C1 segment of cervical spinal cord (tissue), 14 donors: ENCODE results near the gene NSD1.

Source experiments
- DNase-seq, 14 donors: peaks; one replicate each; lab custom pipeline; 2025; lab: John Stamatoyannopoulos, UW

Gene NSD1, protein sequence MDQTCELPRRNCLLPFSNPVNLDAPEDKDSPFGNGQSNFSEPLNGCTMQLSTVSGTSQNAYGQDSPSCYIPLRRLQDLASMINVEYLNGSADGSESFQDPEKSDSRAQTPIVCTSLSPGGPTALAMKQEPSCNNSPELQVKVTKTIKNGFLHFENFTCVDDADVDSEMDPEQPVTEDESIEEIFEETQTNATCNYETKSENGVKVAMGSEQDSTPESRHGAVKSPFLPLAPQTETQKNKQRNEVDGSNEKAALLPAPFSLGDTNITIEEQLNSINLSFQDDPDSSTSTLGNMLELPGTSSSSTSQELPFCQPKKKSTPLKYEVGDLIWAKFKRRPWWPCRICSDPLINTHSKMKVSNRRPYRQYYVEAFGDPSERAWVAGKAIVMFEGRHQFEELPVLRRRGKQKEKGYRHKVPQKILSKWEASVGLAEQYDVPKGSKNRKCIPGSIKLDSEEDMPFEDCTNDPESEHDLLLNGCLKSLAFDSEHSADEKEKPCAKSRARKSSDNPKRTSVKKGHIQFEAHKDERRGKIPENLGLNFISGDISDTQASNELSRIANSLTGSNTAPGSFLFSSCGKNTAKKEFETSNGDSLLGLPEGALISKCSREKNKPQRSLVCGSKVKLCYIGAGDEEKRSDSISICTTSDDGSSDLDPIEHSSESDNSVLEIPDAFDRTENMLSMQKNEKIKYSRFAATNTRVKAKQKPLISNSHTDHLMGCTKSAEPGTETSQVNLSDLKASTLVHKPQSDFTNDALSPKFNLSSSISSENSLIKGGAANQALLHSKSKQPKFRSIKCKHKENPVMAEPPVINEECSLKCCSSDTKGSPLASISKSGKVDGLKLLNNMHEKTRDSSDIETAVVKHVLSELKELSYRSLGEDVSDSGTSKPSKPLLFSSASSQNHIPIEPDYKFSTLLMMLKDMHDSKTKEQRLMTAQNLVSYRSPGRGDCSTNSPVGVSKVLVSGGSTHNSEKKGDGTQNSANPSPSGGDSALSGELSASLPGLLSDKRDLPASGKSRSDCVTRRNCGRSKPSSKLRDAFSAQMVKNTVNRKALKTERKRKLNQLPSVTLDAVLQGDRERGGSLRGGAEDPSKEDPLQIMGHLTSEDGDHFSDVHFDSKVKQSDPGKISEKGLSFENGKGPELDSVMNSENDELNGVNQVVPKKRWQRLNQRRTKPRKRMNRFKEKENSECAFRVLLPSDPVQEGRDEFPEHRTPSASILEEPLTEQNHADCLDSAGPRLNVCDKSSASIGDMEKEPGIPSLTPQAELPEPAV (N-terminal part only)

DNA sequence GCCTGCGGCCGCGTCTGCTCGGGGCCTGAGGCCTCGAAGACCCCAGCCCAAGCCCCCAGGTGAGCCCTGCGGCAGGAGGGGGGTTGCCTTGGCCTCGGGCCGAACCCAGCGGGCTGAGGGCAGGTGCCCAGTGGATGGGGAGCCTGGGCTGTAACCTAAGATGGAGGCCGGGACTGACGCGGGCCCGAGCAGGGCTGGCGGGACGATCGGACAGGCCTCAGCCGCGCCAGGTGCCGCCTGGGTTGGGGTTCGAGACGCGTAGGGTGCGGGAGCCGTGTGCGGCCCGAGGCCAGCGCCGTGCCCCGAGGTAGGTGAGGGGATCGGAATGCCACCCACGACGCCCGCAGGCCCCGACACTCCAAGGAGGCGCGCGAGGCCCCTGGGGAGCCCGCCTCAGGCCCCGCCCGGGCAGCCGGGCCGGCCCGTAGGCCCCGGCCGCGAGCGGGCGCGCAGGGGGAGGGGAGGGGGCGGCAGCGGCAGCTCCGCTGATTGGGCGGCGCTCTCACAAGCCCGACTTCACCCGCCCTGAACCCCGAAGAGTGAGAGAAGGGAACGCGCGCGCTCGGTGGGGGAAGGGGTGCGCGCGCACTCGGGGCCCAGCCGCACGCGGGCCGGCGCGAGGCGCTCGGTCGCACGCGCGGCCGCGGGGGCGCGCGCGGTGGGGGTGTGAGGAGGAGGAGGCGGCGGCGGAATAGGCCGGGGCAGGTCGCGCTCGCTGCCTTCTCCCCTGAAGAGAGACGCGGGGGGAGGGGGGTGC lies at the start of gene NSD1:
Gene NSD1, plus strand, starts transcription at position 678 of the 757 bp plus-strand sequence. CDS start 1,331 bp downstream, outside the sequence.
- peak; percentile 21 to 95 (median 86) for DNase-seq

- no peak for DNase-seq
Measured at GRCh38 chr5:177084175-177084574, 49.4 kb upstream of the NSD1 start.

- no peak for DNase-seq
Measured at GRCh38 chr5:177085985-177086653, 47.5 kb upstream of the NSD1 start.

DNA sequence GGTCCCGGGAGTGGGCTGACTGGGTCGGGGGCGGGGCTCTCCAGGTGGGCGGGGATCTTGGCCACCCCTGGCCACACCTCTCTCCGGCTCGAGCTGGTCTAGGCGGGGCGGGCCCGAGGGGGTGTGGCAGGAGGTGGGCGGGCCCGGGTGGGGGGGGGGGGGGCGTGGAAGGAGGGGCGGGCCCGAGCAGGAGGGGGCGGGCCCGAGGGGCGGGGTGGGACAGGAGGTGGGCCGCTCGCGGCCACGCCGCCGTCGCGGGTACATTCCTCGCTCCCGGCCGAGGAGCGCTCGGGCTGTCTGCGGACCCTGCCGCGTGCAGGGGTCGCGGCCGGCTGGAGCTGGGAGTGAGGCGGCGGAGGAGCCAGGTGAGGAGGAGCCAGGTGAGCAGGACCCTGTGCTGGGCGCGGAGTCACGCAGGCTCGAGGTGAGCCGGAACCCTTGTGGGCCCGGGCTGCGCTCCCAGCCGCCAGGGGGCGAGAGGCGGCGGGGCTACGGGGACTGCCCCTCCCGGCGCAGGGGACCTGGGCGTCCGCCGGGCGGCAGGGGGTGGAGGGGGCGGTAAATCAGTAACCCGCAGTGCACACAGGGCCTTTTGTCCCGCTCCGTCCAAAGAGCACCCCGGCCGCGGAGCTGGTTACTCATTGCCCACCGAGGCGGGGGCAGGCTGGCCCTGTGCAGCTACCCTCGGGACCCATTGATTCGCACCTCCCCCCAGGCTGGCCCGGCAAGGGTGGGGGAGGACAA lies 46.7 kb upstream of the NSD1 start, which contains the start of gene FGFR4:
Gene FGFR4, plus strand, starts transcription at position 262 of the 744 bp plus-strand sequence. CDS start 2,688 bp downstream, outside the sequence.
- peak in 2 of 14 donors; percentile 3 to 50 for DNase-seq

DNA sequence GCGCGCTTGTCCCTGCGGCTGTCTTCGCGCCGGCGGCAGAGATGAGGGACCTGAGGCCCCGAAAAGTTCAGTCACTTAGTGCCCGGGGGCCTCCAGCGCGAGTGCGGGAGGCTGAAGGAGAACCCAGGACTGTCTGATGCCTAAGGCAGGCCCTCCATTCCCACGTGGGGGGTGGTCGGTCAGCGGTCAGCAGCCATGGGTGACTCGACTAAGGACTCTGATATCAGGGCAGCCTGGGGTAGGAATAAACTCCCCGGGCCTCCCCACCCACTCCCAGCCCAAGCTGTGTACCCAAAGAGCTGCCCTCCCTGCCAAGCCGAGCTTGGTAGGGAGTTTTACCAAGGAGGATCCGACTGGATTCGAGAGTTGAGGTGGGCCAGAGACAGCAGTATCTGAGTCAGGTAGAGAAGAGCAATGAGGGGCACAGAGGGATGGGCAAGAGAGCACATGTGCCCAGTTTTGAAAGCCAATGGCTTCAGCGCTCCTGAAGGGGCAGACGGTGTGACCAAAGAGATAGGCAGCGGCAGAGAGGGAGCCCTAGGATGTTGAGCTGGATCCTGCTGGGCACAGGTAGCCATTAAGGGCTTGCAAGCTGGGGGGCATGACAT lies 46.1 kb upstream of the NSD1 start:
- no peak for DNase-seq

DNA sequence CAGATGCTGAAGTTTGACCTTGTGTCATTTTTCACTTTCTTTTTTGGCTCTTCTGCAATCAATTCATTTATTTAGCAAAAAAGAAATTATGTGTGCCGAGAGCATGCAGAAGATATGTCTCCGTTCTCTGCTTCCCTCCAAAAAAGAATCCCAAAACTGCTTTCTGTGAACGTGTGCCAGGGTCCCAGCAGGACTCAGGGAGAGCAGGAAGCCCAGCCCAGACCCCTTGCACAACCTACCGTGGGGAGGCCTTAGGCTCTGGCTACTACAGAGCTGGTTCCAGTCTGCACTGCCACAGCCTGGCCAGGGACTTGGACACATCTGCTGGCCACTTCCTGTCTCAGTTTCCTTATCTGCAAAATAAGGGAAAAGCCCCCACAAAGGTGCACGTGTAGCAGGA lies 44.4 kb upstream of the NSD1 start:
- no peak for DNase-seq

DNA sequence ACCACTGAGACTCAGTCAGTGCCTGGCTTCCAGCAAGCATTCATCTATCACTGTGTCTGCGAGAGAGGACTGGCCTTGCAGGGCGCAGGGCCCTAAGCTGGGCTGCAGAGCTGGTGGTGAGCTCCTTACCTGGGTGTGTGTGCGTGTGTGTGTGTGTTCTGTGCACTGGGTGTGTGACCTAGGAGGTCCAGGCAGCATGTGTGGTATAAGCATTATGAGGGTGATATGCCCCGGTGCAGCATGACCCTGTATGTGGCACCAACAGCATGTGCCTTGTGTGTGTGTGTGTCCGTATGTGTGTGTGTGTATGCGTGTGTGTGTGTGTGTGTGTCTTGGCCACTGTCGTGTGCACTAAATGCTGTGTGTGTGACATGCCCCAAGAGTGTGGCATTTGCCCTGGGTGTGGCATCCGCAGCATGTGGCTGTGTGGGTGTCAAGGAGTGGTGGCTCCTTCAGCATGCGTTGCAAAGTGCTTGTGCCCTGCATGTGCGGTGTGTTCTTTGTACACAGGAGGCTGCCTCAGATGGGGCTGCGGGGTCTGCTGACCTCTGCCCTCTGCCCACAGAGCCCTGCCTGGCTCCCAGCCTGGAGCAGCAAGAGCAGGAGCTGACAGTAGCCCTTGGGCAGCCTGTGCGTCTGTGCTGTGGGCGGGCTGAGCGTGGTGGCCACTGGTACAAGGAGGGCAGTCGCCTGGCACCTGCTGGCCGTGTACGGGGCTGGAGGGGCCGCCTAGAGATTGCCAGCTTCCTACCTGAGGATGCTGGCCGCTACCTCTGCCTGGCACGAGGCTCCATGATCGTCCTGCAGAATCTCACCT lies 43.5 kb upstream of the NSD1 start:
- no peak for DNase-seq

DNA sequence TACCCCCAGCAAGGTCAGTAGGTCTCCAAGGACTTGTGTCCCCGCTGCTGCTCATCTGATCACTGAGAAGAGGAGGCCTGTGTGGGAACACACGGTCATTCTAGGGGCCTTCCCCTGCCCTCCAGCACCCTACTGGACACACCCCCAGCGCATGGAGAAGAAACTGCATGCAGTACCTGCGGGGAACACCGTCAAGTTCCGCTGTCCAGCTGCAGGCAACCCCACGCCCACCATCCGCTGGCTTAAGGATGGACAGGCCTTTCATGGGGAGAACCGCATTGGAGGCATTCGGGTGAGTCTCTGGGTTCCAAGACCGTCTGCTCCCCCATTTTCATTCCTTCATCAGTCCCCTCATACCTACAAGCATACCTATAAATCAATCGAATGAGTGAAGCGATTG lies 42.8 kb upstream of the NSD1 start:
- DNase-seq, result no peak

GRCh38 chr5:177091232-177091631 lies 42.3 kb upstream of the NSD1 start:
- DNase-seq, result no peak

DNA sequence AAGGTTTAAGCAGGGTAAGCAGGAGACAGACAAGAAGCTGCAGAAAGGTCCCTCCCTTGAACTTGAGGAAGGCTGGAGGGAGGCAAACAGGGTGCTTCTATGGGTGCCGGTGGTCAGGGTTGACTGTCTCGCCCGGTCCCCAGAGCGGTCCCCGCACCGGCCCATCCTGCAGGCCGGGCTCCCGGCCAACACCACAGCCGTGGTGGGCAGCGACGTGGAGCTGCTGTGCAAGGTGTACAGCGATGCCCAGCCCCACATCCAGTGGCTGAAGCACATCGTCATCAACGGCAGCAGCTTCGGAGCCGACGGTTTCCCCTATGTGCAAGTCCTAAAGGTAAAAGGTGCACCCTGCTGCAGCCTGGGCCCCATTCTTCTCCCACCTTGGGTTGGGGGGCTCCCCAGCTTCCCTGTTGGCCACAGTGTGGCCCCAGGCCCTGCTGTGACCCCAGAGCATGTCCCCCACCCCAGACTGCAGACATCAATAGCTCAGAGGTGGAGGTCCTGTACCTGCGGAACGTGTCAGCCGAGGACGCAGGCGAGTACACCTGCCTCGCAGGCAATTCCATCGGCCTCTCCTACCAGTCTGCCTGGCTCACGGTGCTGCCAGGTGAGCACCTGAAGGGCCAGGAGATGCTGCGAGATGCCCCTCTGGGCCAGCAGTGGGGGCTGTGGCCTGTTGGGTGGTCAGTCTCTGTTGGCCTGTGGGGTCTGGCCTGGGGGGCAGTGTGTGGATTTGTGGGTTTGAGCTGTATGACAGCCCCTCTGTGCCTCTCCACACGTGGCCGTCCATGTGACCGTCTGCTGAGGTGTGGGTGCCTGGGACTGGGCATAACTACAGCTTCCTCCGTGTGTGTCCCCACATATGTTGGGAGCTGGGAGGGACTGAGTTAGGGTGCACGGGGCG lies 41.1 kb upstream of the NSD1 start:
- DNase-seq, result no peak

GRCh38 chr5:177093082-177093712 lies 40.4 kb upstream of the NSD1 start:
- DNase-seq, result no peak

- no peak for DNase-seq
Measured at GRCh38 chr5:177093803-177094202, 39.8 kb upstream of the NSD1 start.

DNA sequence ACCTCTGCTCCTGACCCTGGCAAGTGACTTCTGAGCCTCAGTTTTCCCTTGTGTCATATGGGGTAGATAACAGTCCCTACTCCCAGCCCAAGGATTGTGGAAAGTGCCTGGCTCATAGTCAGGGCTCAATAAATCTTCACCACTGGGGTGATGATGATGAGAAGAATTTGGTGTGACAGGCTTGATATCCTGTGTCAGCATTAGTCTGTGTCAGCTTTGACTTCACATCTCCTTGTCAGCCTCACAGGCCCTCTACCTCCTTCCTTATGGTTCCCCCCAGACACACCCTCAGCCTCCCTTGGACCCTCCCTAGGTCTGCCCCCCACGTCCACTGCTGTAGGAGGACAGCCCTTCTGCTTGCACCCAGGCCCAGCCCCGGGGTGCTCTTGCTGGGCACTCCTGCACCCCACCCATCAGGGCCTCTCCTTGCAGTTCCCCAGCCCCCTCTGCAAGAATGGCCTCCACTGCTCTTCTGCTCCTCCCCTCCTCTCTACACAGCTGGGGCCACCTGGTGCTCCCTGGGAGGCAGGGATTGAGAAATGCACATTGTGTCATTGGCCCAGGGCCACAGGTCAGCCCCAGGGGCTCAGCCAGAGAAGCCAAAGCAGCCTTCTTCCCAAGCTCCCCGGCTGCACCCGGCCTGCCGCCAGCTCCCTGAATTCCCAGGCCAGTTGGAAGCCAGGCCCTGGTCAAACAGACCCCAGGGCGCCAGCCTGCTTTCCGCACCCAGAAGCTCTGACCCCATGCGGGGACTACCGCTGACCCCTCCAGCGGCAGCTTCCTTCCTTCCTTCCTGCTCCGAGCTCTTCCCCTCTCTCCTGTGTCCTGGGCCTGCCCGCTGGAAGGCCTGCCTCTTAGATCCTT lies 39.1 kb upstream of the NSD1 start:
- DNase-seq, result peak in 2 of 14 donors; percentile 3 to 28

GRCh38 chr5:177095088-177095669 lies 38.4 kb upstream of the NSD1 start:
- DNase-seq, result no peak
